ENCODE data around the gene PEPD. TPM values are rescaled to one million over a fixed set of nuclear protein-coding genes. Genes with fewer than 3 reads are reported as not detected.

The PEPD gene
- total RNA-seq, 2 donors from 2014 or later: 74.0 to 89.9 TPM

GRCh38 chr19:33507021-33507956 lies 14.3 kb downstream of the PEPD start:
- no peak overlapping the region for H3K4me3 ChIP-seq
- H3K27me3 ChIP-seq (replicated peaks; ENCODE audit: insufficient read depth): no peaks in the 10 kb centered on the region
- H3K4me1 ChIP-seq (replicated peaks): no peaks in the 10 kb centered on the region
- intact Hi-C loops (cut with DNase I): no loop called here
- 44% methylated on average over 21 of the region's 24 CpGs for WGBS
- H3K27ac ChIP-seq: no peak overlapping the region
- no peak for DNase-seq (ENCODE audit: low spot score)
- no peaks in the 10 kb centered on the region for H3K36me3 ChIP-seq
- TF ChIP-seq POLR2A (IDR thresholded peaks at IDR 0.05) (no peak), CTCF (IDR thresholded peaks at IDR 0.05) (no peak), POLR2AphosphoS5 (IDR thresholded peaks at IDR 0.05) (no peak)
- no peaks in the 10 kb centered on the region for H3K9me3 ChIP-seq

- intact Hi-C loops (cut with DNase I): no loop called here
- Histone ChIP-seq H3K36me3 (no peaks in the 10 kb centered on the region), H3K4me3 (no peak overlapping the region), H3K9me3 (no peaks in the 10 kb centered on the region), H3K27ac (no peak overlapping the region), H3K27me3 (replicated peaks; ENCODE audit: insufficient read depth) (no peaks in the 10 kb centered on the region), H3K4me1 (replicated peaks) (no peaks in the 10 kb centered on the region)
- WGBS: 88% methylated on average over 1 of the region's 1 CpG
- no peak for TF ChIP-seq POLR2A (IDR thresholded peaks at IDR 0.05)
- TF ChIP-seq CTCF (IDR thresholded peaks at IDR 0.05): no peak
- no peak for TF ChIP-seq POLR2AphosphoS5 (IDR thresholded peaks at IDR 0.05)
- DNase-seq (ENCODE audit: low spot score): no peak
Measured at GRCh38 chr19:33506498-33506897, 15.1 kb downstream of the PEPD start.

- H3K9me3 ChIP-seq: no peaks in the 10 kb centered on the region
- H3K27ac ChIP-seq: no peak overlapping the region
- TF ChIP-seq POLR2A (IDR thresholded peaks at IDR 0.05): no peak
- TF ChIP-seq CTCF (IDR thresholded peaks at IDR 0.05): no peak
- TF ChIP-seq POLR2AphosphoS5 (IDR thresholded peaks at IDR 0.05): no peak
- no peak overlapping the region for H3K4me3 ChIP-seq
- H3K36me3 ChIP-seq: no peaks in the 10 kb centered on the region
- no peak for DNase-seq (ENCODE audit: low spot score)
- intact Hi-C loops (cut with DNase I): no loop called here
- no peaks in the 10 kb centered on the region for H3K27me3 ChIP-seq (replicated peaks; ENCODE audit: insufficient read depth)
- no peaks in the 10 kb centered on the region for H3K4me1 ChIP-seq (replicated peaks)
- WGBS: 95% methylated on average over 1 of the region's 1 CpG
Measured at GRCh38 chr19:33505823-33506222, 15.8 kb downstream of the PEPD start.

GRCh38 chr19:33505148-33505547 lies 16.4 kb downstream of the PEPD start:
- 88% methylated on average over 16 of the region's 16 CpGs for WGBS
- Histone ChIP-seq H3K4me1 (replicated peaks) (no peaks in the 10 kb centered on the region), H3K27me3 (replicated peaks; ENCODE audit: insufficient read depth) (no peaks in the 10 kb centered on the region), H3K27ac (no peak overlapping the region), H3K9me3 (no peaks in the 10 kb centered on the region), H3K36me3 (peaks cover 0 to 5% of the 10 kb centered on the region in 2 donors), H3K4me3 (no peak overlapping the region)
- DNase-seq (ENCODE audit: low spot score): no peak
- intact Hi-C loops (cut with DNase I): no loop called here
- TF ChIP-seq CTCF (IDR thresholded peaks at IDR 0.05) (no peak), POLR2A (IDR thresholded peaks at IDR 0.05) (no peak), POLR2AphosphoS5 (IDR thresholded peaks at IDR 0.05) (no peak)

- DNase-seq (ENCODE audit: low spot score): no peak
- no peak overlapping the region for H3K27ac ChIP-seq
- 86% methylated on average over 5 of the region's 5 CpGs for WGBS
- H3K4me1 ChIP-seq (replicated peaks): no peaks in the 10 kb centered on the region
- H3K4me3 ChIP-seq: no peak overlapping the region
- H3K27me3 ChIP-seq (replicated peaks; ENCODE audit: insufficient read depth): no peaks in the 10 kb centered on the region
- H3K36me3 ChIP-seq: peaks cover 0 to 5% of the 10 kb centered on the region in 2 donors
- intact Hi-C loops (cut with DNase I): no loop called here
- H3K9me3 ChIP-seq: no peaks in the 10 kb centered on the region
- TF ChIP-seq POLR2AphosphoS5 (IDR thresholded peaks at IDR 0.05) (no peak), CTCF (IDR thresholded peaks at IDR 0.05) (no peak), POLR2A (IDR thresholded peaks at IDR 0.05) (no peak)
Measured at GRCh38 chr19:33504058-33504444, 17.5 kb downstream of the PEPD start.
